HL-60/S4 treated with retinoic acid at 250 ng/mL for 4 days and 3 days (cell line): ENCODE data around the gene TATDN3.

Source experiments
- in situ Hi-C: fragments of 300-500 bp; cut with MboI; formaldehyde crosslinking; loops from 2 replicates; pipeline ENCODE4 v1.7.0; 2022; ENCODE audit warnings: low sequenced_read_pairs

Gene TATDN3, protein sequence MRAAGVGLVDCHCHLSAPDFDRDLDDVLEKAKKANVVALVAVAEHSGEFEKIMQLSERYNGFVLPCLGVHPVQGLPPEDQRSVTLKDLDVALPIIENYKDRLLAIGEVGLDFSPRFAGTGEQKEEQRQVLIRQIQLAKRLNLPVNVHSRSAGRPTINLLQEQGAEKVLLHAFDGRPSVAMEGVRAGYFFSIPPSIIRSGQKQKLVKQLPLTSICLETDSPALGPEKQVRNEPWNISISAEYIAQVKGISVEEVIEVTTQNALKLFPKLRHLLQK

DNA sequence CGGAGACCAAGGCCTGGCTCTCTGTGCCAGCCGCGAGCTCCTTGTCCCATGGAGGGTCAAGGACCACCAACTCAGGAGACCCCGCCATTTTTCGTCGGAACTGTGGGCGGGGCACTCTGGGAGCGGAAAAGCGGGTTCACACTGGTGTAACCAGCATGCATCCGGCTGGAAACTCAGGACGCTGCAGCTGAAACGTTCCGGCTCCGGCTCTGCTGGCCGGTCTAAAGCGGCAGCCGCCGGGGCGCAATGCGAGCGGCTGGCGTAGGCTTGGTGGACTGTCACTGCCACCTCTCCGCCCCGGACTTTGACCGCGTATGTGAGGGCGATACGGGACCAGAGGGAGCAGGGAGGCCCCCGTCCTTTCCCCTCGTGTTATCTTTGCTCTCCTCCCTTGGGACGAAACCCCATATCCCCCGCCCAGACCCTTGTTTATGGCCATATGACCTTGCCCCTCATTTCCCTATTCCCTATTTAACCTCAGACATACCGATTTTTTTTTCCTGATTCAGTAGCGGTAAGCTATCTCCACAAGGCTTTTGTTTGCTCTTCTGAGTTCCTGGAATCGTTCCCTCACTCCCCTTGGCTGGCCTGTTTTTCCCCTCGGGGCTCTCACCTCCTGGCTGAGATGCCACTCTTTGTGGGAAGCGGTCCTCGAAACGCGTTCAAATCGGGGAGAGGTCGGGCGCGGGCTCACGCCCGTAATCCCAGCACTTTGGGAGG, at the start of gene TATDN3, which contains the start of gene NSL1:
Gene TATDN3, plus strand, starts transcription at position 219 of the 720 bp plus-strand sequence. Its CDS starts 28 bp downstream, at position 247.
Gene NSL1, minus strand, starts transcription at position 102 of the 720 bp plus-strand sequence. Its CDS starts 14 bp downstream, at position 88.
- in situ Hi-C loops = no loop called here

DNA sequence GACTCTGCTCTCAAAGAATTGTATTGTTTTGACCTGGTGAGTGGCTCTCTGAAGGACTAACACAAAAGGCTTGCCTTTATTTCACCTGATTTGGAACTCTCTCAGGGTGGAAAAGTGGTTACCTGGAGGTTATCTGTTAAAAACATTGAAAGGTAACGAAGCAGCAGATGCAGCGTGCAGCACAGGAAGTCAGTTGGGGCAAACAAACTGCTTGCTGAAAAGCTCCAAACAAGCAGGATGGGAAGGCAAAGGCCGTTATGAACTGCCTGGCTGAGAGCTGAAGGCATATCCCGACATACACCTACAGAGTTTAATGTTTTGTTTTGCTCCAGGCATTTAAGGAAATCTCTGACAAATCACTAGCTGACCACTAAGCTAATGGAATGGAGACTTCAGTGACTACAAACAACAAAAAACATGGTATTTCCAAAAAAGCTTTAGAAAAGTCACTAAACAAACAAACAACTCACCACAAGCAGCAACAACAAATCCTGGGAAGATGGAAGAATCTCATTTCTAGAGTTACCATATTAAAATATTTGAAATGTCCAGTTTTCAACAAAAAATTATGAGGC, 47.7 kb upstream of the TATDN3 start:
- in situ Hi-C loops = no loop called here

DNA sequence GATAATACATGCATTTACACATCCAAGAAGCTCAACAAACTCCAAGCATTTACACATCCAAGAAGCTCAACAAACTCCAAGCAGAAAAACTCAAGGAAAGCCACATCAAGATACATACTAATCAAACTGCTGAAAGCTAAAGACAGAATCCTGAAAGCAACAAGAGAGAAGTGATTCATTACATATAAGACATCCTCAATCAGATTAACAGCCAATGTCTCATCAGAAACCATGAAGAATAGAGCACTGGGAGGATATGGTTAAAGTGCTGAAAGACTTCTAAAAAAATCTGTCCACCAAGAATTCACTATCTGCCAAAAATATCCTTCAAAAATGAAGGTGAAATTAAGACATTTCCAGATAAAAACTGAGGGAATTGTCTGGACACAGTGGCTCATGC, 46.4 kb upstream of the TATDN3 start:
- in situ Hi-C loops = no loop called here

DNA sequence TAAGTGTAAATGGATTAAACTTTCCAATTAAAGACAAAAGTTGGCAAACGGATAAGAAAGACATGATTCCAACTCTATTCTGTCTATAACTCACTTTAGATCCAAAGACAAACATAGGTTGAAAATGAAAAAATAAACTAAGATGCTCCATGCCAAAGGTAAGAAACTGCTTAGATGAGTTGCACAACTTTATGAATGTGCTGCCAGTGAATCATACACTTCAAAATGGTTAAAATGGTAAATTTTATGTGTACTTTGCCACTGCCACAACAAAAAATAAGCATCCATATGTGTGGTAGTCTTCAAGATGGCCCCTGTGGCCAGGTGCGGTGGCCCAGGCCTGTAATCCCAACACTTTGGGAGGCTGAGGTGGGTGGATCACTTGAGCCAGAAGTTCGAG, 45.1 kb upstream of the TATDN3 start:
- in situ Hi-C loops = no loop called here

DNA sequence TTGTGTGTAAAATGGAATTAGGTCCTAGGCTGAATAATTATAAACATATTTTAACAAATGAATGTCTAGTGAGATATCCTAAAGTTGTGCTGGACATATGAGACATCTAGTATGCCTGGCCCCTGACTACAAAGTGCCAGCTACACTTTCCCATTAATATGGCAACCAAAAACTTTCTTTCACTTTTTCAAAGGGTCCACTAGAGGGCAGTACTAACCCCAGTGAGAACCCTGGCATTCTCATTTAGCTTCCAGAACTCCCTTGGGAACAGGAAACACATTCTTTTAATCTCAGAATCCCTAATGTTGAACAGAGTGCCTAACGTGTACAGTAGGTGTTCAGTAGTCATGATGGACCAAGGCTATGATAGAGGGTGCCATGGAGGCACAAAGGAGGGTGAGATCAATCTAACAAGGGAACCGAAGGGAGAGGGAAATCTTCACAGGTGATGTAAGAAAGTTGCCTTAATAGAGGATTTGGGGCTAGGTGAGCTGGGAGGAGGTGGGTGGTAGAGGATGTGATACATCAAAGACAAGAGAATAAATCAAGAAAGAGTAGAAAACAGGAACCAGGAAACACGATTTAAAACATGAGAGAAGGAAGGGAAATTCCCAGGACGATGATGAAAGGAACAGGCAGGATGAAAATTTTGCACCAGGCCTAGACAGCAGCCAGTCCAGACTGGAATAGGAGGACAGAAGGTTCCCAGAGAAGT, 41.7 kb upstream of the TATDN3 start:
- in situ Hi-C loops = loop anchor here (25.0 kb wide), 1 partner anchor 288 kb away; no protein-coding TSS in a partner anchor

DNA sequence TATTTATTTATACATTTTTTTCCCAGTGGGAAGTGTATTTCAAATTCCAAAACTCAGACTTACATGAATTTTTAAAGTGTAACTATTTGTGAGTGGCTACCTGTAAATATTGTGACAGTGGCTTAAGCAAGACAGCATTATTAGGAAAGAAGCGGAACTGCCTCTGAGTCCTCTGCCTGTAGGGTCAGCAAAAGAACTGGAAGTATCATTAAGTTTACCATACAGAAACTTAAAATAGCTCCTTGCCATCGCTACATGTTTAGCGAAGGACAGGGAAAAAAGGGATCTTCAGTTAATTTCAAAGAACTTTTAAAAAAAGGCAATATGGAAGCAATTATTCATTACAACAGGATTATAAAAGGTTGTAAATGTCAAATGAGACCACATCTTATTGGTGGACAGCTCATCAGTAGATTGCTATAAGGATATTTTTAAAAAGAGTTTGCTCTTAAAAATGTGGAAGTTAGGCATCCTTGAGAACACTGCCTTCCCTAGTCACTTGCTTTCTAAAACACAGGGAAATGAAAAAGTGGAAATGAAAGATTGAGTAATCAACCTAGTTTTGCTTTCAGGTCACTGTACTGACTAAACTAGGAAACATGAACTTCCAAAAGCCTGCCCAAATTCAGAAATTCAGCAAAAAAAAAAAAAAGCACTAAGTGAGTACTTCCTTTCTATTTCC, 39.3 kb upstream of the TATDN3 start:
- in situ Hi-C loops = loop anchor here (25.0 kb wide), 1 partner anchor 290 kb away; no protein-coding TSS in a partner anchor

DNA sequence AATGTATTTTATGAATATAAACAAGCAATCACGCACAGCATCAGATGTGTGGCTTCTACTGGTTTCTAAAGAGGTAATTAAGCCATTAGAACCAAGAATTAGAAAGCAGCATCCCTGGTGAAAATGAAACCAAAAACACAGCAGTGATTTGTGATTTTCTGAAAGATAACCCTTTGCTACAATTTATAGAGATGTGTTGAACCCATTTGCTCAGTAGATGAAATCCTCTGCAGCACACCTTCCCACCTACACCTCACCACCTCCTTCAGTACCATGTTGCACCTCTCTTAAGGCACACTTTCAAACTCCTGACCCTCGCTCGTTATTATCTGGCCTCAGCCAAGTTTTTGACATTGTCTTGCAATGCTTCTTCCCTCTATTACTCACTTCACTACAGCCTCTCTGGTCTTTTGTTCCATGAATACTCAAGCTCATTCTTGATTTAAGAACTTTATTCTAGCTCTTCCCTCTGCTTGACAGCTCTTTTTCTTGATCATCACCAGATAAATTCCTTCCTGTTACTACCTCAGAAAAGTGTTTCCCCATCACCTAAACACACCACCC, 38.7 kb upstream of the TATDN3 start:
- in situ Hi-C loops = loop anchor here (25.0 kb wide), 1 partner anchor 291 kb away; no protein-coding TSS in a partner anchor

DNA sequence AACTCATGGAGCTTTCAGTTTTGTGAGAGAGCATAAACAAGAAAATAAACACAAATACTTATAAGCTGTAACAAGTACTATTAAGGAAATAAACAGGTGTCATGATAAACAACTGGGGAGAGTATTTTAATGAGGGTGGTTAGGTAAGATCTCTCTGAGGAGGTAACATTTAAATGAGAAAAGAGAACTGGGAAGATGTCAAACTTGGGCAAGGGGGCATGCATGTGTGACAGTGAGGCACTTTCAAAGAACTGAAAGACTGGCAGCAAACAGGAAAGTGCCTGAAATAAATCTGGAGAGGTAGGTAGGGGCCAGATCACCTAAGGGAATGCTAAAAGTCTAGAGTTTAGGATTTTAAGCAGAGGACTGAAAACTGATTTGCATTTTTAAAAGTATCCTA, 37.9 kb upstream of the TATDN3 start:
- in situ Hi-C loops = loop anchor here (25.0 kb wide), 1 partner anchor 291 kb away; no protein-coding TSS in a partner anchor

DNA sequence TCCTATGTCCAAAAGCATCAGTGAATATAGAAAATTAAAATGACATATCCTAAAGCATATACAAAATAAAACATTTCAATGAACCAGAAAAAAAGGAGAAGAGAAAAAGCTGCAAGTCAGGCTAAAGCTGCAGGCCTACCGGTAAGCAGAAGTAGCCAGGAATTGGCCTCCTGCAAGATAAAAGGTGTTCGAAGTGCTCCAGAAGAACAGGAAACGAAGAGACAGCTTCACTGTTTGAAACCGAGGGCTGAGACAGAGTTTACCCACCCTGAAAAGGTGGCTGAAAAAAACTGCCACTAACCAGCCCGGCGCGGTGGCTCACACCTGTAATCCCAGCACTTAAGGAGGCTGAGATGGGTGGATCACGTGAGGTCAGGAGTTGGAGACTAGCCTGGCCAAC, 37.5 kb upstream of the TATDN3 start:
- in situ Hi-C loops = loop anchor here (25.0 kb wide), 1 partner anchor 292 kb away; no protein-coding TSS in a partner anchor

DNA sequence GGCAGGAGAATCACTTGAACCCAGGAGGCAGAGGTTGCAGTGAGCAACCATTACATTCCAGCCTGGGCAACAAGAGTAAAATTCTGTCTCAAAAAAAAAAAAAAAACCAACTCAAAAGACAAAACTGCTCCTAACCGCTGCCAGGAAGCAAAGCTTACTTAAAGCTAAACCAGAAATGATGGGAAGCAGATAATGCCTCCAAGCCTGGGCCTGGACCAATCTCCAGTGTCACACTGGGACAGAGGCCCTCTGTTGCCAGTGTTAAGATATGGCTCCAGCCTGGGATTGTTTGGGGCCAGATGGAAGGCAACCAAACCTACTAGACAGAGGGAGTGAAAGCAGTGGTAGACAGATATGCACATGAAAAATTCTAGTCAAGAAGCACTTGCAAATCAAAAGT, 37.0 kb upstream of the TATDN3 start:
- in situ Hi-C loops = loop anchor here (25.0 kb wide), 1 partner anchor 292 kb away; no protein-coding TSS in a partner anchor

DNA sequence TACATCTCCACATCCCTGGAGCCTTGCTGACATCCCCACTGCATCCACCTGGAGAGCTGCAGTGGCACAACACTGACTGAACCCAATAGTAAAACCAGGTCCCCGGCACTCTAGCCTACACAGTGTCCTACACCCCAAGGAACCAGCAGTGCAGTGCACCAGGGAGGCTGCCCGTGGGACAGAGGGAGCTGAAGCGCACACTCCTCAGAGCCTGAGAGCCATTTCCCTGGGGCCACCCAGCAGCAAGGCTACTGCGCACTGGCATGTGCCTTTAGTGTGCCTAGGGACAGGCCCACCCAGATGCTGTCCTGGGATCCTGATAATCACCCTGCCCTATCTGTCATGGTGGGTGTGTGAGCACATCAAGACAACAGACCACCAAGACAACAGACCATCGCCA, 32.0 kb upstream of the TATDN3 start:
- in situ Hi-C loops = loop anchor here (25.0 kb wide), 1 partner anchor 297 kb away; no protein-coding TSS in a partner anchor

DNA sequence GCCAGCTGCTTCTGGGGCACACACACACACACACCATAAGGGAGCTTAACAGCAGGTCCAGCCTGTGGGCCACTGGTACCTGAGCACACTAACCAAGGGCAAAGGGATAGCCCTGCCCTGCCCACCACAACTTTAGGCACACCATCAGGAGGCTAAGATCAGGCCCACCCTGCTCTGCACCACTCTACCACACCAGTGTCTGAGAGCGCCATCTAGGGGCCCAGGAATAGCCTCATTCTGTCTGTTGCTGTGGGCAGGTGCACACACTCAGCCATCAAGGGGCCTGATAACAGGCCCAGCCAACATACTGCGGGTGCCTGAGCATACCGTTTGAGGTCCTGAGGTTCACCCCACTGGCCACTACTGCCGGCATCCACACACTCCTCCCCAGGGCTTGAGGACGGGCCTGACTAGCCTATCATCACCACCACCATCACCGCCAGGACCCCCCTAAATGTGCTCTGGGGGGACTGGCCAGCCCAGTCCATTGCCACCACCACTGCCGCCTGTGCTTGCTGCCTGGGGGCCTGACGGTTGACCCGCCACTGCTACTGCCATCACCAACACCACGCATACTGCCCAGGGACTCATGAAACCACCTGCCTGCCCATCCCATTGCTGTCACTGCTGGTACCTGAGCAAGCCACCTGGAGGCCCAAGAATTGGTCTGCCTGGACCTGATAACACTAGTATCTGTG, 31.4 kb upstream of the TATDN3 start:
- in situ Hi-C loops = loop anchor here (25.0 kb wide), 1 partner anchor 298 kb away; no protein-coding TSS in a partner anchor

DNA sequence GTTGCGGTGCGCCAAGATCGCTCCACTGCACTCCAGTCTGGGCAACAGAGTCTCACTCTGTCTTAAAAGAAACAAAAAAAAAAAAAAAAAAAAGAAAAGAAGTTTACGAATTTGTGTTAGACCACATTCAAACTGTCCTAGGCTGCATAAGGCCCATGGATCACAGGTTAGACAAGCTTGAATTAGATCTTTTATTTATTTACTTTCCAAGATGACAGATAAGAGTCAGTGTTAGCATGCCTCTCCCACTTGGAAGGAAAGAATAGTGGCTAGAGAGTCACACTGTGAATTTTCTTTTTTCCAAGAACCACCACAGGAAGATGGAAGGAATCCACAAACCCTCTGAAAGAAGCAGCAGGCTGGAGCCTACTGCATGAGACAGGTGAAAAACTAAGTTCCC, 29.5 kb upstream of the TATDN3 start:
- in situ Hi-C loops = loop anchor here (25.0 kb wide), 1 partner anchor 300 kb away; no protein-coding TSS in a partner anchor

DNA sequence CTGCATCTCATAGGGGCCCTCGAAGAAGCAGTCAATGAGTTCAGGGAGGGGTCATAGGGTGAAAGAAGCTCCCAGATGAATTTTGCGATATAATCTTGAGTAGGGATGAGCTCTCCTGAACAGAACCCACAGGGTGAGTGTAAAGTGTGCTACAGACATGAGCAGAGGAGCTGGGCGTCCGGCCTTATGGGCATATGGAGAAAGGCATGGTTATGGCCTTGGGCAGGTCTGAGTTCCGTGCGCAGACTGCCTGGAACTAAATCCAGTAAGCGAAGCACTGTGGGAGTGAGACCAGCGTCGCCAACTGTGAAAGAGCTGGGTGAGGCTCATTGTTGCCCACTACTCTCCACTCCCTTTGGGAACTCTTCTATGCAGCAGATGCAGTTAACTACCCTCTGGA, 28.9 kb upstream of the TATDN3 start:
- in situ Hi-C loops = loop anchor here (25.0 kb wide), 1 partner anchor 301 kb away; no protein-coding TSS in a partner anchor

DNA sequence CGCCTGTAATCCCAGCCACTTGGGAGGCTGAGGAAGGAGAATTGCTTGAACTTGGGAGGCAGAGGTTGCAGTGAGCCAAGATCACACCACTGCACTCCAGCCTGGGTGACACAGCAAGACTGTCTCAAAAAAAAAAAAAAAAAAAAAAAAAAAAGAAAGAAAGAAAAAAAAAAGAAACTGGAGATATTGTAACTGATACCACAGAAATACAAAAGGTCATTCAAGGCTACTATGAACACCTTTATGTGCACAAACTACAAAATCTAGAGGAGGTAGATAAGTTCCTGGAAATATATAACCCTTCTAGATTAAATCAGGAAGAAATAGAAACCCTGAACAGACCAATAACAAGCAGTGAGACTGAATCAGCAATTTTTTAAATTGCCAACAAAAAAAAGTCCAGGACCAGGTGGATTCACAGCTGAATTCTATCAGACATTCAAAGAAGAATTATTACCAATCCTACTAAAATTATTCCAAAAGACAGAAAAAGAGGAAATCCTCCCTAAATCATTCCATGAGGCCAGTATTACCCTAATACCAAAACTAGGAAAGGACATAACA, 26.9 kb upstream of the TATDN3 start:
- in situ Hi-C loops = loop anchor here (25.0 kb wide), 1 partner anchor 302 kb away; no protein-coding TSS in a partner anchor

DNA sequence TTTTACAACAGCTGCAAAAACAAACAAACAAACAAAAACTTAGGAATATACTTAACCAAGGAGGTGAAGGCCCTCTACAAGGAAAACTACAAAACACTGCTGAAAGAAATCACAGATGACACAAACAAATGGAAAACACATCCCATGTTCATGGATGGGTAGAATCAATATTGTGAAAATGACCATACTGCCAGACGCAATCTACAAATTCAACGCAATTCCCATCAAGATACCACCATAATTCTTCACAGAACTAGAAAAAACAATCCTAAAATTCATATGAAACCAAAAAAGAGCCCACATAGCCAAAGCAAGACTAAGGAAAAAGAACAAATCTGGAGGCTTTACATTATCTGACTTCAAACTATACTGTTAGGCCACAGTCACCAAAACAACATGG, 24.9 kb upstream of the TATDN3 start:
- in situ Hi-C loops = loop anchor here (25.0 kb wide), 1 partner anchor 305 kb away; no protein-coding TSS in a partner anchor

DNA sequence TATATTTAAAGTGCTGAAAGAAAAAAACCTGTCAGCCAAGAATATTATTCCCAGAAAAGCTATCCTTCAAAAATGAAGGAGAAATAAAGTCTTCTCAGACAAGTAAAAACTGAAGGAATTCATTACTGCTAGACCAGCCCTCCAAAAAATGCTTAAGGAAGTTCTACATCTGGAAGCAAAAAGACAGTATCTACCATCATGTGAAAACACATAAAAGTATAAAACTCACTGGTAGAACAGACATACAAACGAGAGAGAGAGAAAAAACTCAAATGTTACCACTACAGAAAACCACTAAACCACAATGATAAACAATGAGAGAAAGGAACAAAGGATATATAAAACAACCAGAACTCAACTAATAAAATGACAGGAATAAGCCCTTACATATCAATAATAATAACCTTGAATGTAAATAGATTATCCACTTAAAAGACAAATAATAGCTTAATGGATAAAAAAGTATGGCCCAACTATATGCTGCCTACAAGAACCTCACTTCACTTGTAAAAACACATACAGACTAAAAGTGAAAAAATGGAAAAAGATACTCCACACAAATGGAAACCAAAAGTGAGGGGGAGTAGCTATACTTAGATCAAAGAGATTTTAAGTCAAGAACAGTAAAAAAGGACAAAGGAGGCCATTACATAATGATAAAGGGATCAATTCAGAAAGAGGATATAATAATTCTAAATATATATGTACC, 22.1 kb upstream of the TATDN3 start:
- in situ Hi-C loops = loop anchor here (25.0 kb wide), 1 partner anchor 307 kb away; no protein-coding TSS in a partner anchor

DNA sequence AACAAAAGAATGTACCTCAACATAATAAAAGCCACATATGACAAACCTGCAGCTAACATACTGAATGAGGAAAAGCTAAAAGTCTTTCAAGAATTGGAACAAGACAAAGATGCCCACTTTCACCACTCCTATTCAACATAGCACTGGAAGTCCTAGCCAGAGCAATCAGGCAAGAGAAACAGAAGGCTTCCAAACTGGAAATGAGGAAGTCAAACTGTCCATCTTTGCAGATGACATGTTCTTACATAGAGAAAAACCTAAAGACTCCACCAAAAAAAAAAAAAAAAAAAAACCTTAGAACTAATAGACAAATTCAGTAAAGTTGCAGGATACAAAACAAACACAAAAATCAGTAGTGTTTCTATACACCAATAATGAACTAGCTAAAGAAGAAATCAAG, 20.4 kb upstream of the TATDN3 start:
- in situ Hi-C loops = loop anchor here (25.0 kb wide), 1 partner anchor 309 kb away; no protein-coding TSS in a partner anchor
